ENCODE measurements around the gene AMZ1.

GRCh38 chr7:2713370-2713769 is 25.4 kb downstream of the AMZ1 start:
- TF ChIP-seq CTCF (IDR thresholded peaks at IDR 0.05) (no peak), EP300 (IDR thresholded peaks at IDR 0.05) (no peak)
